ENCODE data around the gene SCARB1.

The SCARB1 gene

GRCh38 chr12:124874988-124875802, 11.5 kb upstream of the SCARB1 start:
- H3K4me3 ChIP-seq (ENCODE audit: low read length), result no peak overlapping the region
- no peak for TF ChIP-seq ZNF274 (IDR thresholded peaks at IDR 0.05; ENCODE audit: low read depth, low read length)

DNA sequence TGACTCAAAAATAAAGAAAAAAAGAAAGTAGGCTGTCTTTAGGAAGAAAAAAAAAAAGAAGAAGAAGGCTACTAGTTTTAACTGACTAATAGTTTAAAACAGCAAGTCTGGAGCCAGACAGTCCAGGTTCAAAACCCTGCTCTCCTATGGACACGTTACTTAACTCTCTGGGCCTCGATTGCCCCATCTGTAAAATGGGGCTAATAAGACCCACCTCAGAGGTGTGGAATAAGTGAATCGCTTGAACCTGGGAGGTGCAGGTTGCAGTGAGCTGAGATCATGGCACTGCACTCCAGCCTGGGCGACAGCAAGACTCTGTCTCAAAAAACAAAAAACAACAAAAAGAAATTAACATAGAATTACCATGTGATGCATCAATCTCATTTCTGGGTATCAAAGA, 10.5 kb upstream of the SCARB1 start:
- H3K4me3 ChIP-seq (ENCODE audit: low read length), result no peak overlapping the region
- TF ChIP-seq ZNF274 (IDR thresholded peaks at IDR 0.05; ENCODE audit: low read depth, low read length), result no peak

GRCh38 chr12:124872068-124872719, 8.5 kb upstream of the SCARB1 start:
- TF ChIP-seq ZNF274 (IDR thresholded peaks at IDR 0.05; ENCODE audit: low read depth, low read length), result no peak
- no peak overlapping the region for H3K4me3 ChIP-seq (ENCODE audit: low read length)

GRCh38 chr12:124871297-124871696, 7.6 kb upstream of the SCARB1 start:
- no peak for TF ChIP-seq ZNF274 (IDR thresholded peaks at IDR 0.05; ENCODE audit: low read depth, low read length)
- no peak overlapping the region for H3K4me3 ChIP-seq (ENCODE audit: low read length)

- no peak for TF ChIP-seq ZNF274 (IDR thresholded peaks at IDR 0.05; ENCODE audit: low read depth, low read length)
- H3K4me3 ChIP-seq (ENCODE audit: low read length), result no peak overlapping the region
Measured at GRCh38 chr12:124870515-124870914, 6.9 kb upstream of the SCARB1 start.

- no peak for TF ChIP-seq ZNF274 (IDR thresholded peaks at IDR 0.05; ENCODE audit: low read depth, low read length)
- H3K4me3 ChIP-seq (ENCODE audit: low read length), result no peak overlapping the region; the same call in 1 of the 2 replicates
Measured at GRCh38 chr12:124869059-124869665, 5.5 kb upstream of the SCARB1 start.

- H3K4me3 ChIP-seq (ENCODE audit: low read length), result no peak overlapping the region; the same call in 1 of the 2 replicates
- no peak for TF ChIP-seq ZNF274 (IDR thresholded peaks at IDR 0.05; ENCODE audit: low read depth, low read length)
Measured at GRCh38 chr12:124868252-124869058, 4.8 kb upstream of the SCARB1 start.

- TF ChIP-seq ZNF274 (IDR thresholded peaks at IDR 0.05; ENCODE audit: low read depth, low read length), result no peak
- H3K4me3 ChIP-seq (ENCODE audit: low read length), result no peak overlapping the region
Measured at GRCh38 chr12:124867401-124867930, 3.8 kb upstream of the SCARB1 start.

- TF ChIP-seq ZNF274 (IDR thresholded peaks at IDR 0.05; ENCODE audit: low read depth, low read length), result no peak
- H3K4me3 ChIP-seq (ENCODE audit: low read length), result no peak overlapping the region
Measured at GRCh38 chr12:124866883-124867400, 3.3 kb upstream of the SCARB1 start.

- no peak for TF ChIP-seq ZNF274 (IDR thresholded peaks at IDR 0.05; ENCODE audit: low read depth, low read length)
- no peak overlapping the region for H3K4me3 ChIP-seq (ENCODE audit: low read length)
Measured at GRCh38 chr12:124866195-124866882, 2.7 kb upstream of the SCARB1 start.

GRCh38 chr12:124865728-124866127, 2.1 kb upstream of the SCARB1 start:
- no peak for TF ChIP-seq ZNF274 (IDR thresholded peaks at IDR 0.05; ENCODE audit: low read depth, low read length)
- no peak overlapping the region for H3K4me3 ChIP-seq (ENCODE audit: low read length)

DNA sequence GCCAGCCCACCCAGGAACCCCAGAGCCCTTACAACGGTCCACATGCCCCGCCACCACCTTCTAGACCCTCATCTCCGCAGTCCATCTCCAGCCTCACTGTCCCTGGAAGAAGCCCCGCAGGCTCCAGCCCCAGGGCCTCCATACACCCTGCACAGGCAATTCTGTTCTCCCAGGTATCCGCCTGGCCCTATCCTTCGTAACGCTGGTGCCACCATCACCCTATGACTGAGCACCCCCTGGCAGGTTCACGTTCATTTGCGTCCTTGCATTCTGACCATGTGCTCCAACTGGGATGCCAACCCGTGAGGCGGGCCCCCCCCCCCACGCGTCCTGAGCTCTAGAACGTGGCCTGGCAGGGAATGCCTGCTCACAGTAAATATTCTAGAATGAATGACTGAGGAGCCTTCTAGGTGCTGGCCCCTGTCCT, 675 bp upstream of the SCARB1 start:
- no peak for TF ChIP-seq ZNF274 (IDR thresholded peaks at IDR 0.05; ENCODE audit: low read depth, low read length)
- H3K4me3 ChIP-seq (ENCODE audit: low read length), result peak overlapping the region; percentile 9; the same call in 1 of the 2 replicates

All from GM08714 (cell line).